ENCODE results near the gene RTTN.

Gene RTTN

DNA sequence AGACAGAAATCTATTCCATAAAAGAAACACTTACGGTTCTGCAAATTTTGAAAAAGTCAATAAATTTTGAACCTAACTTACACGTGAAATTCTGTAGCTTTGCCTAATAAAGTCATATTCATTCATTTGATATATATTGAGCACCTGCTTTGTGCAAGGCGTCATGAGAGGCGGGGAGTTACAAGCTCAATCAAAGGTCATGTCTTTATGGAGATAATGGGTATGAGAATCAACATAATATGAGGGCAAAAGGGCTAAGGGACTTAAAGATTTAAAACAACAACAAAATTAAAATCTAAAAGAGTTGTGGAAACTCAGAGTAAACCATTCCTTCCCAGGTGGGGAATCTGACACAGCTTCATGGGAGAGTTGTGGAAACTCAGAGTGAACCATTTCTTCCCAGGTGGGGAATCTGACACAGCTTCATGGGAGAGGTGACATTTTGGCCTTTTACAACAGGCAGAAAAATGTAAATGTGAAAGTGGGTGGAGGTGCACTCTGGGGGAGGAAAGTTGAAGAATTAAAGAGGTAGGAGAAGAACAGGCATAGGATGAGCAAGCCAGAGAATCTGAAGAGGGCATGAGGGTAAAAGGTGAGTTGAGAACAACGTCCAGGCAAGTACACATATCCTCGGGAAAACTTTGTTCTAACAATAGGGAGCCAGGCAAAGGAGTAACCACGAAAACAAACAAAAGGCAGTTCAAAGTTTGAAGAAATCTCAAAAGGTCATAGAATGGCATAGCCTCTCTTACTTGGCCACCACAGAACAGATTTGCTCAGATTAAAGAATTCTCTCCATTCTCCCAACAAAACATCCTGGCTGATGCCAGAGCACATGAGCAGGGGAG is 208.3 kb downstream of the RTTN start:
- Histone ChIP-seq H3K18ac (ENCODE audit: low read length) (no peak overlapping the region), H4K8ac (ENCODE audit: low read depth, low read length) (no peak overlapping the region), H3K4me1 (ENCODE audit: control insufficient read depth in 1 of 2, insufficient read depth in 2 of 2, low read length in 2 of 2) (no peaks in the 10 kb centered on the region), H2BK120ac (ENCODE audit: insufficient read depth, low read length, poor library complexity) (no peak overlapping the region), H3K27ac (ENCODE audit: low read depth, low read length) (no peak overlapping the region), H3K79me1 (ENCODE audit: low read length) (no peaks in the 10 kb centered on the region), H2AFZ (ENCODE audit: insufficient read depth, low read length, poor library complexity) (no peak overlapping the region), H2BK5ac (ENCODE audit: low read depth, low read length, poor library complexity) (no peak overlapping the region), H3K4me2 (ENCODE audit: low read length) (no peak overlapping the region), H3K9me3 (ENCODE audit: insufficient read depth, low read depth, low read length) (no peaks in the 10 kb centered on the region), H4K91ac (ENCODE audit: low read depth, low read length) (no peak overlapping the region), H2BK12ac (ENCODE audit: low read length) (no peak overlapping the region), H4K12ac (ENCODE audit: low read depth, low read length) (no peak overlapping the region), H3K23ac (ENCODE audit: low read length) (no peak overlapping the region), H3K79me2 (ENCODE audit: control insufficient read depth, insufficient read depth, low read length, poor library complexity) (no peaks in the 10 kb centered on the region), H2AK5ac (ENCODE audit: low read length) (no peak overlapping the region), H3K4me3 (ENCODE audit: low read depth, low read length) (no peak overlapping the region), H3K14ac (ENCODE audit: low read length) (no peak overlapping the region), H3K36me3 (ENCODE audit: control insufficient read depth in 1 of 2, insufficient read depth in 2 of 2, low read length in 2 of 2) (peaks cover 0 to 3% of the 10 kb centered on the region in 2 experiments), H3K9ac (ENCODE audit: low read length) (no peak overlapping the region), H3K27me3 (ENCODE audit: insufficient read depth, low read length) (no peaks in the 10 kb centered on the region), H3K4ac (ENCODE audit: low read depth, low read length) (no peak overlapping the region)
- DNase-seq, result no peak
- no CpG with 5 or more reads among the region's 7 CpGs for WGBS (ENCODE audit: extremely low coverage, insufficient coverage, insufficient read length)

DNA sequence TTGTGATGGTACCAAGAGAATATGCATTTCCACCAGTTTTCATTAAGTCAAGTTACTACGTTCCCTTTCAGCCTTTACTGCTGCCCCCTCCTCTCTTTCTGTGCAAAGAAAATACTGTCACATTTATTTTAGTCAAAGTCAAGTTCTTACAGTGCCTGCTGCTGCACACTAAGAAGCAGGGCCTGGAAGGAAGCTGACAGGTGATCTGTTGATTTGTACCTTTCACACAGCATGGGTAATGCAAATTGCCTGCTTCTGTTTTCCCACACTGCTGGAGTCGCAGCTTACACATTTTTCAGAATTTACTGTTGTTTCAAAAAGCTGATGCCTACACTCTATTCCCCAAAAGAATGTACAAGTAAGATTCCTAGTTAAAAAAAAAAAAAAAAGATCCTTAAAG is 209.1 kb downstream of the RTTN start:
- H3K14ac ChIP-seq (ENCODE audit: low read length), result no peak overlapping the region
- H3K4ac ChIP-seq (ENCODE audit: low read depth, low read length), result no peak overlapping the region
- H2BK12ac ChIP-seq (ENCODE audit: low read length), result no peak overlapping the region
- no peaks in the 10 kb centered on the region for H3K79me1 ChIP-seq (ENCODE audit: low read length)
- no peaks in the 10 kb centered on the region for H3K9me3 ChIP-seq (ENCODE audit: insufficient read depth, low read depth, low read length)
- H4K8ac ChIP-seq (ENCODE audit: low read depth, low read length), result no peak overlapping the region
- H3K18ac ChIP-seq (ENCODE audit: low read length), result no peak overlapping the region
- no peaks in the 10 kb centered on the region for H3K79me2 ChIP-seq (ENCODE audit: control insufficient read depth, insufficient read depth, low read length, poor library complexity)
- H3K27me3 ChIP-seq (ENCODE audit: insufficient read depth, low read length), result no peaks in the 10 kb centered on the region
- no peak overlapping the region for H4K12ac ChIP-seq (ENCODE audit: low read depth, low read length)
- H3K9ac ChIP-seq (ENCODE audit: low read length), result no peak overlapping the region
- no peak overlapping the region for H2AFZ ChIP-seq (ENCODE audit: insufficient read depth, low read length, poor library complexity)
- no peak overlapping the region for H3K27ac ChIP-seq (ENCODE audit: low read depth, low read length)
- DNase-seq, result no peak
- no peak overlapping the region for H4K91ac ChIP-seq (ENCODE audit: low read depth, low read length)
- H3K4me3 ChIP-seq (ENCODE audit: low read depth, low read length), result no peak overlapping the region
- H2AK5ac ChIP-seq (ENCODE audit: low read length), result no peak overlapping the region
- no peak overlapping the region for H3K4me2 ChIP-seq (ENCODE audit: low read length)
- no peaks in the 10 kb centered on the region for H3K4me1 ChIP-seq (ENCODE audit: control insufficient read depth in 1 of 2, insufficient read depth in 2 of 2, low read length in 2 of 2)
- WGBS (ENCODE audit: extremely low coverage, insufficient coverage, insufficient read length), result no CpG with 5 or more reads among the region's 2 CpGs
- H3K36me3 ChIP-seq (ENCODE audit: control insufficient read depth in 1 of 2, insufficient read depth in 2 of 2, low read length in 2 of 2), result peaks cover 0 to under 1% of the 10 kb centered on the region in 2 experiments
- no peak overlapping the region for H3K23ac ChIP-seq (ENCODE audit: low read length)
- H2BK5ac ChIP-seq (ENCODE audit: low read depth, low read length, poor library complexity), result no peak overlapping the region
- no peak overlapping the region for H2BK120ac ChIP-seq (ENCODE audit: insufficient read depth, low read length, poor library complexity)

DNA sequence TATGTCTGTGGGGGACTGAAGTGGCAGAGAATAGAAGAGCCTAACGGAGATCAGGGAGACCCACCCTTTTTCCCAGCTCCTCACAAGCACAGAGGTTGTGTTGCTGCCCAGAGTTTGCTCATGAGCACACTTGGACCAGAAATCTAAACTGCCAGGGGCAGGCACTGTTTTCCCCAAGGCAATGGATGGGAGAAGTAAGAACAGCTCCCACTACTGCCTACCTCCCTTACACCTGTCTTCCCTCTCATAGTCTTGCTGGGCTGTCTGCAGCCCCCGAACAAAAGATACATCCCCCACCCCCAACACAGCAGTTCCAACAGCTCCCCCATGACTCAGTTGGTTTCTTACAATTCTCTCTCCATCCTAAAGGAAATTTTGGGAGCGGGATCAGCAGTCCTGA is 209.7 kb downstream of the RTTN start:
- Histone ChIP-seq H4K8ac (ENCODE audit: low read depth, low read length) (no peak overlapping the region), H2BK120ac (ENCODE audit: insufficient read depth, low read length, poor library complexity) (no peak overlapping the region), H3K9me3 (ENCODE audit: insufficient read depth, low read depth, low read length) (no peaks in the 10 kb centered on the region), H3K4me1 (ENCODE audit: control insufficient read depth in 1 of 2, insufficient read depth in 2 of 2, low read length in 2 of 2) (no peaks in the 10 kb centered on the region), H3K79me2 (ENCODE audit: control insufficient read depth, insufficient read depth, low read length, poor library complexity) (no peaks in the 10 kb centered on the region), H3K18ac (ENCODE audit: low read length) (no peak overlapping the region), H4K12ac (ENCODE audit: low read depth, low read length) (no peak overlapping the region), H3K27ac (ENCODE audit: low read depth, low read length) (no peak overlapping the region), H3K4ac (ENCODE audit: low read depth, low read length) (no peak overlapping the region), H3K4me3 (ENCODE audit: low read depth, low read length) (no peak overlapping the region), H3K27me3 (ENCODE audit: insufficient read depth, low read length) (no peaks in the 10 kb centered on the region), H2AFZ (ENCODE audit: insufficient read depth, low read length, poor library complexity) (no peak overlapping the region), H3K23ac (ENCODE audit: low read length) (no peak overlapping the region), H3K79me1 (ENCODE audit: low read length) (no peaks in the 10 kb centered on the region), H3K14ac (ENCODE audit: low read length) (no peak overlapping the region), H2BK5ac (ENCODE audit: low read depth, low read length, poor library complexity) (no peak overlapping the region), H3K4me2 (ENCODE audit: low read length) (no peak overlapping the region), H4K91ac (ENCODE audit: low read depth, low read length) (no peak overlapping the region), H2AK5ac (ENCODE audit: low read length) (no peak overlapping the region), H3K9ac (ENCODE audit: low read length) (no peak overlapping the region), H2BK12ac (ENCODE audit: low read length) (no peak overlapping the region), H3K36me3 (ENCODE audit: control insufficient read depth in 1 of 2, insufficient read depth in 2 of 2, low read length in 2 of 2) (no peaks in the 10 kb centered on the region)
- WGBS (ENCODE audit: extremely low coverage, insufficient coverage, insufficient read length), result no CpG with 5 or more reads among the region's 3 CpGs
- no peak for DNase-seq

DNA sequence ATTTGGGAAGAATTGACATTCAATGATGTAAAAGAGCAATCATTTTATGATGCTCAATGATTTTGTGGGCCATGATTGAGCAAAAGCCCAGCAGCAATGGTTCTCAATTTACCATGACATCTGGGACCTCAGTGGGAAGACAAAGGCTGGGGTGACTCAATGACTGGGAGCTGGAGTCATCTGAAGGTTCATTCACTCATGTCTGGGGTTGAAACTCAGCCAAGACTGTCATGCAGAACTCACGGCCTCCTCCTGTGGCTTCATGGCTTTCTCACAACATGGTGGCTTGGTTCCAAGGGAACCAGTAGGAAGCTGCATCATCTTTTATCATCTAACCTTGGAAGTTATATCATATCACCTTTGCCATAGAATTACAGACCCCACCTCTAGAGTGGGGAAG is 212.7 kb downstream of the RTTN start:
- Histone ChIP-seq H2BK5ac (ENCODE audit: low read depth, low read length, poor library complexity) (no peak overlapping the region), H3K79me1 (ENCODE audit: low read length) (no peaks in the 10 kb centered on the region), H3K14ac (ENCODE audit: low read length) (no peak overlapping the region), H4K91ac (ENCODE audit: low read depth, low read length) (no peak overlapping the region), H3K18ac (ENCODE audit: low read length) (no peak overlapping the region), H2AK5ac (ENCODE audit: low read length) (no peak overlapping the region), H3K4me1 (ENCODE audit: control insufficient read depth in 1 of 2, insufficient read depth in 2 of 2, low read length in 2 of 2) (no peaks in the 10 kb centered on the region), H4K8ac (ENCODE audit: low read depth, low read length) (no peak overlapping the region), H2AFZ (ENCODE audit: insufficient read depth, low read length, poor library complexity) (no peak overlapping the region), H4K12ac (ENCODE audit: low read depth, low read length) (no peak overlapping the region), H3K27ac (ENCODE audit: low read depth, low read length) (no peak overlapping the region), H3K9me3 (ENCODE audit: insufficient read depth, low read depth, low read length) (no peaks in the 10 kb centered on the region), H2BK120ac (ENCODE audit: insufficient read depth, low read length, poor library complexity) (no peak overlapping the region), H3K4ac (ENCODE audit: low read depth, low read length) (no peak overlapping the region), H3K36me3 (ENCODE audit: control insufficient read depth in 1 of 2, insufficient read depth in 2 of 2, low read length in 2 of 2) (no peaks in the 10 kb centered on the region), H3K27me3 (ENCODE audit: insufficient read depth, low read length) (no peaks in the 10 kb centered on the region), H3K23ac (ENCODE audit: low read length) (no peak overlapping the region), H3K4me3 (ENCODE audit: low read depth, low read length) (no peak overlapping the region), H2BK12ac (ENCODE audit: low read length) (no peak overlapping the region), H3K79me2 (ENCODE audit: control insufficient read depth, insufficient read depth, low read length, poor library complexity) (no peaks in the 10 kb centered on the region), H3K4me2 (ENCODE audit: low read length) (no peak overlapping the region), H3K9ac (ENCODE audit: low read length) (no peak overlapping the region)
- WGBS (ENCODE audit: extremely low coverage, insufficient coverage, insufficient read length), result no CpG with 5 or more reads among the region's 1 CpG
- no peak for DNase-seq
